Measurements from ENCODE around the gene QSOX2.

Gene QSOX2

GRCh38 chr9:136283291-136284235, 38.0 kb upstream of the QSOX2 start:
- H2BK15ac ChIP-seq (ENCODE audit: low read length), result peak overlapping the region; percentile 89
- H4K8ac ChIP-seq (ENCODE audit: low read depth, low read length), result no peak overlapping the region
- no peak overlapping the region for H3K27ac ChIP-seq (replicated peaks; ENCODE audit: low read length)
- WGBS, 2 donors (ENCODE audit: extremely low coverage in 2 of 2, insufficient read length in 2 of 2, insufficient replicate concordance in 1 of 2), result no CpG with 5 or more reads among the region's 32 CpGs
- H2BK12ac ChIP-seq (ENCODE audit: low read length), result no peak overlapping the region
- no peaks in the 10 kb centered on the region for H3K9me3 ChIP-seq (replicated peaks in 1 of 2; ENCODE audit: control insufficient read depth in 2 of 2, insufficient read depth in 1 of 2, low read depth in 1 of 2, low read length in 2 of 2)
- no peaks in the 10 kb centered on the region for H3K36me3 ChIP-seq (replicated peaks in 1 of 2; ENCODE audit: control insufficient read depth in 2 of 2, insufficient read depth in 2 of 2, low read length in 2 of 2)
- peaks cover 3% of the 10 kb centered on the region for H3K79me1 ChIP-seq (ENCODE audit: low read depth, low read length)
- H3K4ac ChIP-seq (ENCODE audit: low read length), result no peak overlapping the region
- peak overlapping the region; percentile 6 for H3K14ac ChIP-seq (ENCODE audit: low read length)
- no peak overlapping the region for H3K4me3 ChIP-seq (ENCODE audit: low read length in 2 of 2)
- peak overlapping the region; percentile 44 for H3K18ac ChIP-seq (ENCODE audit: low read length)
- H3K27me3 ChIP-seq (ENCODE audit: control insufficient read depth in 3 of 3, insufficient read depth in 3 of 3, low read depth in 1 of 3, low read length in 3 of 3), result peaks cover 0 to 73% (median 0%) of the 10 kb centered on the region in 3 experiments
- peak overlapping the region; percentile 98 for H2AK5ac ChIP-seq (ENCODE audit: low read depth, low read length)
- peaks cover 0 to 3% of the 10 kb centered on the region in 2 donors for H3K4me1 ChIP-seq (ENCODE audit: control insufficient read depth in 2 of 2, insufficient read depth in 1 of 2, low read depth in 1 of 2, low read length in 2 of 2)
- peak overlapping the region; percentile 1 for H2BK120ac ChIP-seq (ENCODE audit: low read depth, low read length)
- H3K4me2 ChIP-seq (ENCODE audit: insufficient read depth, low read length, poor library complexity, severe bottlenecking), result no peak overlapping the region
- no peak overlapping the region for H2AFZ ChIP-seq (ENCODE audit: low read length)
- H4K91ac ChIP-seq (ENCODE audit: low read depth, low read length, poor library complexity), result no peak overlapping the region
- H3K9ac ChIP-seq (ENCODE audit: low read depth, low read length, poor library complexity), result peak overlapping the region; percentile 44
- peak overlapping the region; percentile 7 for H2BK5ac ChIP-seq (ENCODE audit: low read length)
- peak; percentile 76 for DNase-seq (ENCODE audit: low spot score)
- H3K23ac ChIP-seq (ENCODE audit: low read depth, low read length, poor library complexity), result peak overlapping the region; percentile 34

GRCh38 chr9:136282272-136282861, 36.8 kb upstream of the QSOX2 start:
- H2AFZ ChIP-seq (ENCODE audit: low read length), result no peak overlapping the region
- peak overlapping the region; percentile 37 for H3K4ac ChIP-seq (ENCODE audit: low read length)
- peaks cover 0 to 3% of the 10 kb centered on the region in 2 donors for H3K9me3 ChIP-seq (replicated peaks in 1 of 2; ENCODE audit: control insufficient read depth in 2 of 2, insufficient read depth in 1 of 2, low read depth in 1 of 2, low read length in 2 of 2)
- H3K27ac ChIP-seq (replicated peaks; ENCODE audit: low read length), result no peak overlapping the region
- peak overlapping the region; percentile 85 for H2BK15ac ChIP-seq (ENCODE audit: low read length)
- H2AK5ac ChIP-seq (ENCODE audit: low read depth, low read length), result peak overlapping the region; percentile 86
- peak overlapping the region; percentile 43 for H4K8ac ChIP-seq (ENCODE audit: low read depth, low read length)
- no peak overlapping the region for H2BK120ac ChIP-seq (ENCODE audit: low read depth, low read length)
- H3K14ac ChIP-seq (ENCODE audit: low read length), result peak overlapping the region; percentile 56
- no CpG with 5 or more reads among the region's 14 CpGs for WGBS, 2 donors (ENCODE audit: extremely low coverage in 2 of 2, insufficient read length in 2 of 2, insufficient replicate concordance in 1 of 2)
- H3K4me2 ChIP-seq (ENCODE audit: insufficient read depth, low read length, poor library complexity, severe bottlenecking), result no peak overlapping the region
- no peak overlapping the region for H3K4me3 ChIP-seq (ENCODE audit: low read length in 2 of 2)
- peaks cover 3% of the 10 kb centered on the region for H3K79me1 ChIP-seq (ENCODE audit: low read depth, low read length)
- peak overlapping the region; percentile 20 for H3K18ac ChIP-seq (ENCODE audit: low read length)
- H3K36me3 ChIP-seq (replicated peaks in 1 of 2; ENCODE audit: control insufficient read depth in 2 of 2, insufficient read depth in 2 of 2, low read length in 2 of 2), result no peaks in the 10 kb centered on the region
- peak overlapping the region; percentile 16 for H3K23ac ChIP-seq (ENCODE audit: low read depth, low read length, poor library complexity)
- no peak overlapping the region for H3K9ac ChIP-seq (ENCODE audit: low read depth, low read length, poor library complexity)
- no peak for DNase-seq (ENCODE audit: low spot score)
- peaks cover 0 to 74% (median 0%) of the 10 kb centered on the region in 3 experiments for H3K27me3 ChIP-seq (ENCODE audit: control insufficient read depth in 3 of 3, insufficient read depth in 3 of 3, low read depth in 1 of 3, low read length in 3 of 3)
- H3K4me1 ChIP-seq (ENCODE audit: control insufficient read depth in 2 of 2, insufficient read depth in 1 of 2, low read depth in 1 of 2, low read length in 2 of 2), result peaks cover 0 to 3% of the 10 kb centered on the region in 2 donors
- H2BK12ac ChIP-seq (ENCODE audit: low read length), result peak overlapping the region; percentile 41
- no peak overlapping the region for H4K91ac ChIP-seq (ENCODE audit: low read depth, low read length, poor library complexity)
- H2BK5ac ChIP-seq (ENCODE audit: low read length), result no peak overlapping the region

GRCh38 chr9:136281421-136282271, 36.0 kb upstream of the QSOX2 start:
- no peak overlapping the region for H2BK5ac ChIP-seq (ENCODE audit: low read length)
- H3K36me3 ChIP-seq (replicated peaks in 1 of 2; ENCODE audit: control insufficient read depth in 2 of 2, insufficient read depth in 2 of 2, low read length in 2 of 2), result no peaks in the 10 kb centered on the region
- no peak overlapping the region for H3K4me3 ChIP-seq (ENCODE audit: low read length in 2 of 2)
- no peak overlapping the region for H4K91ac ChIP-seq (ENCODE audit: low read depth, low read length, poor library complexity)
- no peak overlapping the region for H3K27ac ChIP-seq (replicated peaks; ENCODE audit: low read length)
- H2BK12ac ChIP-seq (ENCODE audit: low read length), result peak overlapping the region; percentile 4
- peaks cover 0 to 71% (median 0%) of the 10 kb centered on the region in 3 experiments for H3K27me3 ChIP-seq (ENCODE audit: control insufficient read depth in 3 of 3, insufficient read depth in 3 of 3, low read depth in 1 of 3, low read length in 3 of 3)
- H2AFZ ChIP-seq (ENCODE audit: low read length), result no peak overlapping the region
- peaks cover 3% of the 10 kb centered on the region for H3K79me1 ChIP-seq (ENCODE audit: low read depth, low read length)
- peak overlapping the region; percentile 64 for H3K18ac ChIP-seq (ENCODE audit: low read length)
- peaks cover 0 to 3% of the 10 kb centered on the region in 2 donors for H3K4me1 ChIP-seq (ENCODE audit: control insufficient read depth in 2 of 2, insufficient read depth in 1 of 2, low read depth in 1 of 2, low read length in 2 of 2)
- H2AK5ac ChIP-seq (ENCODE audit: low read depth, low read length), result peak overlapping the region; percentile 86
- H4K8ac ChIP-seq (ENCODE audit: low read depth, low read length), result no peak overlapping the region
- H3K9me3 ChIP-seq (replicated peaks in 1 of 2; ENCODE audit: control insufficient read depth in 2 of 2, insufficient read depth in 1 of 2, low read depth in 1 of 2, low read length in 2 of 2), result peaks cover 0 to 3% of the 10 kb centered on the region in 2 donors
- no peak for DNase-seq (ENCODE audit: low spot score)
- H3K23ac ChIP-seq (ENCODE audit: low read depth, low read length, poor library complexity), result peak overlapping the region; percentile 16
- WGBS, 2 donors (ENCODE audit: extremely low coverage in 2 of 2, insufficient read length in 2 of 2, insufficient replicate concordance in 1 of 2), result no CpG with 5 or more reads among the region's 39 CpGs
- no peak overlapping the region for H3K4ac ChIP-seq (ENCODE audit: low read length)
- H3K4me2 ChIP-seq (ENCODE audit: insufficient read depth, low read length, poor library complexity, severe bottlenecking), result no peak overlapping the region
- H2BK15ac ChIP-seq (ENCODE audit: low read length), result peak overlapping the region; percentile 85
- H3K14ac ChIP-seq (ENCODE audit: low read length), result peak overlapping the region; percentile 99
- H3K9ac ChIP-seq (ENCODE audit: low read depth, low read length, poor library complexity), result no peak overlapping the region
- peak overlapping the region; percentile 0 for H2BK120ac ChIP-seq (ENCODE audit: low read depth, low read length)

Data from neuronal stem cell (in vitro differentiated cells).